ENCODE results near the gene FOXO1. TPM values are rescaled to one million over a fixed set of nuclear protein-coding genes. Genes with fewer than 3 reads are reported as not detected.
A peak's percentile ranks its signal among the peaks of the same experiment; 100 is the strongest.

FOXO1 gene
- total and polyA plus RNA-seq, 2 of the 13 experiments (the other 11 are each of a cell fraction or from before 2014, with no cell fraction given): 8.1 to 13.1 TPM

DNA sequence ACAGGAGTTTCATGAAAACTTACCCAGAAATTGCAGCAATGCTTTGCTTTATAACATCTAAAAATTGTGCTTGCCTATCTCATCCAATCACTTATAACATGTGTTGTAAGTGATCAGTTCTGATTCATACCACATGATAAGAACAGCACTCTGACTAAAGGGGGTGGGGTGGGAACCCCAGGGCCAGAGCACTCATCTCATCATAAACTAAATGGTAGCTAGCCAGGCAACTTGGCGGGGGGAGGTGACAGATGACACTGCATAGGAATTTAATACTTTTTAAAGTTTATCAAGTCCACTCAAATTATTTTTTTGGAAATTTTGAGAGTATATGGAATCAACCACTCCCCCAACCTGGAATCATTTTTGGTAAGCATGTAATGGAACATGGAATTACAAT, 42.1 kb downstream of the FOXO1 start:
- CTCF ChIA-PET (ENCODE audit: low intra/inter-chr PET ratio, low total read pairs): no interaction called here
- Histone ChIP-seq H3K4me3 (replicated peaks in 1 of 3; ENCODE audit: insufficient read depth in 1 of 3, low read depth in 2 of 3, low read length in 3 of 3) (no peak overlapping the region), H3K4me2 (ENCODE audit: low read depth, low read length) (no peak overlapping the region), H2AFZ (ENCODE audit: low read length) (no peak overlapping the region), H3K27me3 (ENCODE audit: control insufficient read depth in 1 of 2, insufficient read depth in 2 of 2, low read length in 2 of 2) (no peaks in the 10 kb centered on the region), H3K9me3 (ENCODE audit: low read length) (no peaks in the 10 kb centered on the region), H3K27ac (ENCODE audit: extremely low read length, insufficient read depth, low read length) (no peak overlapping the region), H3K36me3 (replicated peaks in 1 of 2; ENCODE audit: control insufficient read depth in 1 of 2, insufficient read depth in 2 of 2, low read length in 2 of 2) (peaks cover 0 to 7% of the 10 kb centered on the region in 2 experiments; a peak in 3 of 5 replicates), H3K9ac (ENCODE audit: insufficient read depth, low read depth, low read length) (no peak overlapping the region), H3K79me2 (ENCODE audit: insufficient read depth, low read length) (peaks cover 96% of the 10 kb centered on the region), H3K4me1 (ENCODE audit: insufficient read depth, low read length) (peaks cover 64% of the 10 kb centered on the region), H4K20me1 (ENCODE audit: insufficient read depth, low read length) (peaks cover 80% of the 10 kb centered on the region)
- intact Hi-C loops (cut with micrococcal nuclease; ENCODE audit: unreplicated experiment) (loop anchor here (5.0 kb wide), 1 partner anchor 38 kb away; no protein-coding TSS in a partner anchor), in situ Hi-C loops (cut with HindIII; ENCODE audit: extremely low pct_ligation_motif_present, low pct_unique_long_range_greater_than_20kb) (no loop called here)
- BruUV-seq (replicated peaks): no TSS peak
- POLR2A ChIA-PET: no interaction called here
- WGBS (ENCODE audit: low lambda C conversion rate): 100% methylated on average over 1 of the region's 1 CpG
- no peak for TF ChIP-seq ZNF678 (CRISPR knock-in tag; IDR thresholded peaks at IDR 0.05)
- no peak for DNase-seq (ENCODE audit: low spot score)
- FAIRE-seq: no peak
- no peak for ATAC-seq

DNA sequence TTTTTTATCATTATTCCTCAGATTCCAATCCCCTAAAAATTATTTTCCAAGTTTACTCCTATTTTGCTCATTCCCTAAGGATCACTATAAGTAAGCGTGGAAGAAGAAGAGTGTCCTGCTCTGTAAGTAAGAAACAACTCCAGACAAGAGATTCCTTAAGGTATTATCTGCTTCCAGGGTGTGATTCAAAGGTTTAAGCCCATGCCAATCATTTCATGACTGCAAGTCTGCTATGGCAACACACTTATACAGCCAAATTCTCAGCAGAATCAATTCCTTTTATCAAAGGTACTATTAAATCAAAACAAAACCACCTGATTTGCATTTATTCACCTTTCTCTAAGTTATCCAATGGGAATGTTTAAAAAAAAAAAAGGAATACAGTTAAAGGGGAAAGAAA, 43.7 kb downstream of the FOXO1 start:
- ATAC-seq: no peak
- Histone ChIP-seq H3K79me2 (ENCODE audit: insufficient read depth, low read length) (peaks cover 97% of the 10 kb centered on the region), H3K36me3 (replicated peaks in 1 of 2; ENCODE audit: control insufficient read depth in 1 of 2, insufficient read depth in 2 of 2, low read length in 2 of 2) (peaks cover 2 to 3% of the 10 kb centered on the region in 2 experiments; a peak in 3 of 5 replicates), H3K4me1 (ENCODE audit: insufficient read depth, low read length) (peaks cover 69% of the 10 kb centered on the region), H2AFZ (ENCODE audit: low read length) (no peak overlapping the region), H3K4me2 (ENCODE audit: low read depth, low read length) (no peak overlapping the region), H4K20me1 (ENCODE audit: insufficient read depth, low read length) (peaks cover 81% of the 10 kb centered on the region), H3K27me3 (ENCODE audit: control insufficient read depth in 1 of 2, insufficient read depth in 2 of 2, low read length in 2 of 2) (no peaks in the 10 kb centered on the region), H3K9me3 (ENCODE audit: low read length) (no peaks in the 10 kb centered on the region), H3K27ac (ENCODE audit: extremely low read length, insufficient read depth, low read length) (no peak overlapping the region), H3K9ac (ENCODE audit: insufficient read depth, low read depth, low read length) (peak overlapping the region; percentile 21; the same call in 1 of the 2 replicates), H3K4me3 (replicated peaks in 1 of 3; ENCODE audit: insufficient read depth in 1 of 3, low read depth in 2 of 3, low read length in 3 of 3) (no peak overlapping the region)
- DNase-seq (ENCODE audit: low spot score): no peak
- BruUV-seq (replicated peaks): no TSS peak
- in situ Hi-C loops (cut with HindIII; ENCODE audit: extremely low pct_ligation_motif_present, low pct_unique_long_range_greater_than_20kb): no loop called here
- CTCF ChIA-PET (ENCODE audit: low intra/inter-chr PET ratio, low total read pairs): no interaction called here
- WGBS (ENCODE audit: low lambda C conversion rate): 100% methylated on average over 1 of the region's 1 CpG
- no peak for FAIRE-seq
- POLR2A ChIA-PET: no interaction called here
- intact Hi-C loops (cut with micrococcal nuclease; ENCODE audit: unreplicated experiment): loop anchor here (5.0 kb wide), 1 partner anchor 40 kb away; no protein-coding TSS in a partner anchor
- no peak for TF ChIP-seq ZNF496 (CRISPR knock-in tag; IDR thresholded peaks at IDR 0.05; ENCODE audit: insufficient replicate concordance)
- TF ChIP-seq, protein P1, sequence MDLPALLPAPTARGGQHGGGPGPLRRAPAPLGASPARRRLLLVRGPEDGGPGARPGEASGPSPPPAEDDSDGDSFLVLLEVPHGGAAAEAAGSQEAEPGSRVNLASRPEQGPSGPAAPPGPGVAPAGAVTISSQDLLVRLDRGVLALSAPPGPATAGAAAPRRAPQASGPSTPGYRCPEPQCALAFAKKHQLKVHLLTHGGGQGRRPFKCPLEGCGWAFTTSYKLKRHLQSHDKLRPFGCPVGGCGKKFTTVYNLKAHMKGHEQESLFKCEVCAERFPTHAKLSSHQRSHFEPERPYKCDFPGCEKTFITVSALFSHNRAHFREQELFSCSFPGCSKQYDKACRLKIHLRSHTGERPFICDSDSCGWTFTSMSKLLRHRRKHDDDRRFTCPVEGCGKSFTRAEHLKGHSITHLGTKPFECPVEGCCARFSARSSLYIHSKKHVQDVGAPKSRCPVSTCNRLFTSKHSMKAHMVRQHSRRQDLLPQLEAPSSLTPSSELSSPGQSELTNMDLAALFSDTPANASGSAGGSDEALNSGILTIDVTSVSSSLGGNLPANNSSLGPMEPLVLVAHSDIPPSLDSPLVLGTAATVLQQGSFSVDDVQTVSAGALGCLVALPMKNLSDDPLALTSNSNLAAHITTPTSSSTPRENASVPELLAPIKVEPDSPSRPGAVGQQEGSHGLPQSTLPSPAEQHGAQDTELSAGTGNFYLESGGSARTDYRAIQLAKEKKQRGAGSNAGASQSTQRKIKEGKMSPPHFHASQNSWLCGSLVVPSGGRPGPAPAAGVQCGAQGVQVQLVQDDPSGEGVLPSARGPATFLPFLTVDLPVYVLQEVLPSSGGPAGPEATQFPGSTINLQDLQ (CRISPR knock-in tag; IDR thresholded peaks at IDR 0.05): no peak
- no peak for TF ChIP-seq HMGA1 (CRISPR knock-in tag; conservative IDR thresholded peaks at IDR 0.05)
- no peak for TF ChIP-seq ZNF616 (CRISPR knock-in tag; IDR thresholded peaks at IDR 0.05; ENCODE audit: low read depth)
- TF ChIP-seq, protein P2, sequence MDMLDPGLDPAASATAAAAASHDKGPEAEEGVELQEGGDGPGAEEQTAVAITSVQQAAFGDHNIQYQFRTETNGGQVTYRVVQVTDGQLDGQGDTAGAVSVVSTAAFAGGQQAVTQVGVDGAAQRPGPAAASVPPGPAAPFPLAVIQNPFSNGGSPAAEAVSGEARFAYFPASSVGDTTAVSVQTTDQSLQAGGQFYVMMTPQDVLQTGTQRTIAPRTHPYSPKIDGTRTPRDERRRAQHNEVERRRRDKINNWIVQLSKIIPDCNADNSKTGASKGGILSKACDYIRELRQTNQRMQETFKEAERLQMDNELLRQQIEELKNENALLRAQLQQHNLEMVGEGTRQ (IDR thresholded peaks at IDR 0.05; ENCODE audit: low read depth, low read length): no peak
- TF ChIP-seq, protein P2 (CRISPR knock-in tag; IDR thresholded peaks at IDR 0.05; ENCODE audit: borderline replicate concordance): no peak
- TF ChIP-seq ZNF772 (CRISPR knock-in tag; IDR thresholded peaks at IDR 0.05): no peak
- TF ChIP-seq, protein P3, sequence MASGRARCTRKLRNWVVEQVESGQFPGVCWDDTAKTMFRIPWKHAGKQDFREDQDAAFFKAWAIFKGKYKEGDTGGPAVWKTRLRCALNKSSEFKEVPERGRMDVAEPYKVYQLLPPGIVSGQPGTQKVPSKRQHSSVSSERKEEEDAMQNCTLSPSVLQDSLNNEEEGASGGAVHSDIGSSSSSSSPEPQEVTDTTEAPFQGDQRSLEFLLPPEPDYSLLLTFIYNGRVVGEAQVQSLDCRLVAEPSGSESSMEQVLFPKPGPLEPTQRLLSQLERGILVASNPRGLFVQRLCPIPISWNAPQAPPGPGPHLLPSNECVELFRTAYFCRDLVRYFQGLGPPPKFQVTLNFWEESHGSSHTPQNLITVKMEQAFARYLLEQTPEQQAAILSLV (CRISPR knock-in tag; IDR thresholded peaks at IDR 0.05; ENCODE audit: borderline replicate concordance): no peak
